Skeletal muscle tissue (tissue), 1 donor: ENCODE measurements around the gene PARP15. TPM values are rescaled to one million over a fixed set of nuclear protein-coding genes. Genes with fewer than 3 reads are reported as not detected.

Source experiments
- total RNA-seq: library from RNA; depleted of rRNA; stranded (reverse); fragments of >200 nt; gene quantifications from one replicate; pipeline ENCODE4 v1.2.3, GENCODE V29; 2014

The PARP15 gene
- total RNA-seq, 1 donor from 2014 or later, result 2.6 TPM

Other genes starting within 250 kb of the PARP15 start
- 27.7 TPM for gene MIX23, start 194.4 kb upstream of the PARP15 start, total RNA-seq
- gene FAM162A, start 193.5 kb upstream of the PARP15 start, total RNA-seq, result 13.0 TPM
- gene WDR5B, start 161.6 kb upstream of the PARP15 start, total RNA-seq, result 4.7 TPM
- 22.4 TPM for gene KPNA1, start 62.7 kb upstream of the PARP15 start, total RNA-seq
- 15.1 TPM for gene PARP9, start 13.3 kb upstream of the PARP15 start, total RNA-seq
- gene DTX3L, start 13.3 kb upstream of the PARP15 start, total RNA-seq, result 9.9 TPM
- gene PARP14, start 103.2 kb downstream of the PARP15 start, total RNA-seq, result 21.9 TPM
- gene HSPBAP1, start 216.2 kb downstream of the PARP15 start, total RNA-seq, result 8.9 TPM
- gene SLC49A4, start 217.4 kb downstream of the PARP15 start, total RNA-seq, result 11.5 TPM